ENCODE results near the gene BAG5.

- TF ChIP-seq CTCF (IDR thresholded peaks at IDR 0.05; ENCODE audit: insufficient read depth, low read length, poor library complexity, severe bottlenecking), result no peak
- TF ChIP-seq EZH2phosphoT487 (conservative IDR thresholded peaks at IDR 0.05; ENCODE audit: low read length), result no peak
Measured at GRCh38 chr14:103533999-103534575, 28.4 kb downstream of the BAG5 start.

All from SU-DHL-6 (cell line).